Hindlimb muscle (tissue), 1 donor: Measurements from ENCODE around the gene AGO4. TPM values are rescaled to one million over a fixed set of nuclear protein-coding genes. Genes with fewer than 3 reads are reported as not detected.
"Not testable (repeated sequence)": the region's sequence is repeated elsewhere in the genome, so short reads cannot be mapped to it uniquely, and the experiment has no call there.

ENCODE experiments used
- DNase-seq: peaks from one replicate; pipeline ENCODE4 v3.0.0-alpha.2; 2013
- polyA plus RNA-seq: library from polyadenylated mRNA; unstranded; fragments of 120-200 nt; gene quantifications from one replicate; pipeline ENCODE4 v1.2.1, GENCODE V29; 2013; ENCODE audit not compliant: insufficient read length

The AGO4 gene
- polyA plus RNA-seq, 1 donor, result 14.9 TPM

DNA sequence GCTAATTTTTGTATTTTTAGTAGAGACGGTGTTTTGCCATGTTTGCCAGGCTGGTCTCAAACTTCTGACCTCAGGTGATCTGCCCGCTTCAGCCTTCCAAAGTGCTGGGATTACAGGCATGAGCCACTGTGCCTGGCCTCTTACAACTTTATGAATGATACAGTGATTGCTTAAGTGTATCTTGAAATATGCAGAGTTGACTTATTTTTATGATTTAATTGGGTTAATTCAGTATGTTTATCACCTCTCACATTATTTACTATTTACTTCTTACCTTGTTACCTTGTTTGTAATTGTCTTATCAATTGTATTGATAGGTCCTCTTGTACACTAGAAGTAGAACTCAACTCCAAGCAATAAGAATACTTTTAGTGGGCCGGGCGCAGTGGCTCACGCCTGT is 4.9 kb downstream of the AGO4 start:
- DNase-seq, result not testable (repeated sequence)

DNA sequence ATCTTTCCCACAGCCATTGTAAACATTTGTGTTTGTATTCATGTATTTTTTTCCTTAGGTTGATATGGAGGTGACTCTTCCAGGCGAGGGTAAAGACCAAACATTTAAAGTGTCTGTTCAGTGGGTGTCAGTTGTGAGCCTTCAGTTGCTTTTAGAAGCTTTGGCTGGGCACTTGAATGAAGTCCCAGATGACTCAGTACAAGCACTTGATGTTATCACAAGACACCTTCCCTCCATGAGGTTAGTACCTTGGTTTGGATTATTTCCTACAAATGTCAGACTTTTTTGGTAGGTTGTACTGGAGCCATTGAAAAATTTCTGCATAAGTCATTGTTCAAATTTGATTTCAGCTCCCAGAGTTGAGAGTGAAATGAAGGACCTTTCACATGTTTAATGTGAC is 17.4 kb downstream of the AGO4 start:
- no peak for DNase-seq

DNA sequence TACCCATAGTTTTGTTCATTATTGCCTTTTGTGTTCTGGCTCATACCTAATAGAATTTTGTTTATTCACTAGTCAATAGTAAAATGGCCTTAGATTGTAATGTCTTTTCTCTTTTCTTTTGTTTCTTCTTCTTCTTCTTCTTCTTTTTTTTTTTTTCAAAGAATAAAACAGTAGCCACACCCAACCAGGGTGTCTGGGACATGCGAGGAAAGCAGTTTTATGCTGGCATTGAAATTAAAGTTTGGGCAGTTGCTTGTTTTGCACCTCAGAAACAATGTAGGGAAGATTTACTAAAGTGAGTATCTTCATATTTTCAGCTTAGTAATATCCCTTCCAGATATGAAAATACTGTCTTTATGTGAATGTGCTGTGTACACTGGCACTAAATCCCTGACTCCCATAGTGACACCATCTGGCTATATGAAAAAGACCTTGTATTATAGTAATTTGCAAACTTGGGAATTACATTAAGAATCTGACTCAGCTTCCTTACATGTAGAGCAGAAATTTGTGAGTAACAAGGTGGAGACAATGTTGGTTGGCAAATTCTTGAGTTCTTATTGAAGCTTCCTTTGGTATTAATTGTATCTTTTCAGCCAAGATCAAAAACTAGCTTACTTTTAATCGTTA is 24.6 kb downstream of the AGO4 start:
- no peak for DNase-seq

DNA sequence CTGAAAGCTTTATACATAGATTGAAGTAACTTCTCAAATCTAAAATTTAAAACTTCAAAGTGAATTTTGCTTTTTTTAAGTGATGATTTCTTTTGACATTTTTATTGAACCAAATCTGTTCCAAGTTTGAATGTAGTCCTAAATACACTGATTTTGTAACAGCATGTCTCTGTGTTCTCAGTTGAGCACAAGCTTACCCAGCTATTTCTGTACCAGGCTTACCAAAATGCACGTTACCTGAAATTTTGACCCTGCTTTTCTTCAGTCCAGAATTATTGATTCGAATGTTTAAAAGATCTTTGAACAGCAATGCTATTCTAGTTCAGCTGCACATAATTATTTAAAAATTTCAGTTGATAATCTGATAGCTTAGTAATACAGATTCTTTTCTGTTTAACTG is 25.6 kb downstream of the AGO4 start:
- DNase-seq, result no peak

DNA sequence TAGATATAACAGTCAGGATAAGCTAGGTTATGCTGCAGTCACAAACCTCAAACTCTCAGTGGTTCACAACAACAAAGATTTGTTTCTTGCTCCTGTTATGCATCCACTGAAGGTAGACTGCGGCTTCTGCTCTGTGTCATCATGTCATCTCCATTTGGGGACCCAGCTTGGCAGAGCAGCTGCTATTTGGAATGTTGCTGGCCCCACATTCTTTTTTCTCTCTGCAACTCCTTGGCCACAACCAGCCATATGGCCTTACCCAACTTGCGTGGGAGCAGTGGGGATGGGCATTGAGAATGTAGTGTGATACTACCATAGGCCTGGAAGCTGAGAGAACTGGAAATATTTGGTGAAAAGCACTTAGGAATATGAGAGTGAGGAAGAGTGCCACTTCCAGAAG is 26.4 kb downstream of the AGO4 start:
- DNase-seq, result no peak

DNA sequence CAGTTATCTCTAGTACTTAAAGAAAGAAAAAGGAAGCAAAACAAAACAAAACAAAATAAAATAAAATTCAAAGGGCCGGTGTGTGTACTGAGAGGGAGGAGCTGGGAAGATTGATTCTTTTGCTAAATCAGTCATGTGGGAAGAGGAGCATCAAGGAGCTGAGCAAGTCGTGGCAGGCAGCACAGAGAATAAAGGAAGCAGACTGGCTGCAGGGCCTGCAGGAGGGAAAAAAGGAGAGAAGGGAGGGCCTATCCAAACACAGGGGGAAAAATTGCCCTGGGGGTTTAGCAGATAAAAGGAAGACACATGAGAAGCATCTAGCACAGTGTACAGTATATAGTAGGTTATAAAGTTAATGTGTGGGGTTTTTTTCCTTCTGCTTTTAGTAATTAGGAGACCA is 27.6 kb downstream of the AGO4 start:
- no peak for DNase-seq

DNA sequence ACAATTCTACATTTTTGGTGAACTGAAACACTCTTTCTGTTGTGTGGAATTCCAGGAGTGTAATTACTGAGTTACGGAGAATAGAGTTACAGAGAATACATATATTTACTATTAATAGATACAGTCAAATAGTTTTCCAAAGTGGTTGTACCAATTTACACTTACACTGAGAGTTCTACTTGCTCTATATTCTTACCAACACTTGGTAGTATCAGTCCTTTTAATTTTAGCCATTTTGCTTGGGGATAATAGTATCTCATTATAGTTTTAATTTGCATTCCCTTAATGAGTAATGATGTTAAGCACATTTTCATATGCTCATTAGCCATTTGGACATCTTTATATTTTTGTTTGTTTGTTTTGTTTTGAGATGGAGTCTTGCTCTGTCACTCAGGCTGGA is 28.9 kb downstream of the AGO4 start:
- DNase-seq, result no peak

DNA sequence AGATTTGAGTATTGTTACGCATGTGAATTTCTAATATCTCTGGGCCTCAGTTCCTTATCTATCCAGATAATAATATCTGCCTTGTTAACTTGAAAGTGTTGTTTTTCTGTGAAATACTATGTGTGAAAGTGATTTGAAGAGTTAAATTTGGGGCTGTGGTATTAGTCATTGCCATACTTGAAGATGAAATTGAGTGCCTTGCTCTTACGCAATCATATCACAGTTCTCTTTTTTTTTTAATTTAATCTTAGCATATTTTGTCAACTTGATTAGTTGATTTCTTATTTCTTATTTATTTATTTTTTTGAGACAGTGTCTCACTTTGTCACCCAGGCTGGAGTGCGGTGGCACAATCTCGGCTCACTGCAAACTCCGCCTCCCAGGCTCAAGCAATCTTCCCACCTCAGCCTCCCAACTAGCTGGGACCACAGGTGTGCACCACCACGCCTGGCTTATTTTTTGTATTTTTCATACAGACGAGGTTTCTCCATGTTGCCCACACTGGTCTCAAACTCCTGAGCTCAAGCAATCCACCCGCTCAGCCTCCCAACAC is 31.0 kb downstream of the AGO4 start:
- DNase-seq, result no peak

DNA sequence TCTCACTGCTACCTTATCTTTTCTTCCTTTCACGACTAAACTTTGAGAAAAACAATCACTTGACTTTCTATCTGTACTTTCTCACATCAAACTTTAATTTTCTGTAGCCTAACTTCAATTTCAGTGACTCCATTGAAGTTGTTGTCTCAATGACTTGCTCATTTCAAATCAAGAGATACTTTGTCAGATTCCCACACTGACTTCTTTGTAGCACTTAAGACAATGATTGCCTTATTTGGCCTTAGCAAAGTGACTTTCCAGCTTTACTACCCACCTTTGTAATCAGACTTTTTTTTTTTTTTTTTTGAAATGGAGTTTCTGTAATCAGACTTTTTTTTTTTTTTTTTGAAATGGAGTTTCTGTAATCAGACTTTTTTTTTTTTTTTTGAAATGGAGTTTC is 37.0 kb downstream of the AGO4 start:
- DNase-seq, result no peak

DNA sequence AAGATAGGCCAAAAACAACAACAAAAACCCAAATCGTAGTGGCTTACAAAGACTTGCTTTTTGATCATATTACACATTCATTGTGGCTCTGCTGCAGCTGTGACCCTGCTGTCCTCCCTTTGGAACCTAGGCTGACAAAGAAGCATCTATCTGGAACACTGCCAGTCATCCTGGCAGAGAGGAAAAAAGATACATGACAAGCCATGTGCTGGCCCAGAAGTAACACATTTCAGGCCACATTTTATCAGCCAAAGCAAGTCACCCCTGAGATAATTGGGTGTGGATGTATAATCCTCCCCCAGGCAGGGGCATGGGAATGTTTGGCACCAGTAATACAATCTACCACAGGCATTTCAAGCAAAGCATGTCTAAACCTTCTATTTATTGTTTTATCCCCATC is 38.0 kb downstream of the AGO4 start:
- no peak for DNase-seq

DNA sequence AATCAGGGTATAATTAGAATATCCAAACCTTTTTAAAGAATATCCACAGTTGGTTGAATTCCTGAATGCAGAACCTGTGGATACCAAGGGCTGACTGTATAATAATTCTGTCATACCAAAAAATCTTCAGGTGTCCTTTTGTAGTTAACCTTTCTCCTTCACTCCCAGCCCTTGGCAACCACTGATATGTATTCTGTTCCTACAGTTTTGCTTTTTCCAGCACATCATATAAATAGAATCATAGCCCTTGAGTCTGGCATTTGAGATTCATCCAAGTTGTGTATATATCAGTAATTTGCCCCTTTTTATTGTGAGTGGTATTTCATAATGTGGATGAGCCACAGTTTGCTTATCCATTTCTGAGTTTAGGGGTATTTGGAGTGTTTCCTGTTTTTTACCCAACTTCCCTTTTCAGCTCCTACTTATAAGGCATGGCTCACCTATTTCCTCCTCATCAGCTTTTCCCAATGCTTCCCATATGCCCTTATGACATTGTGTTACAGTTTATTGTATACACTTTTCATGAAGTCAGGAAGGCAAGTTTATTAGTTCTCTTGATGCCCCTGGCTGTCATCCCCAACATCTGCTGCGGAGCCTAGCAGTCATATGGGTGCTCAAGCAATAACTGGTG is 40.2 kb downstream of the AGO4 start:
- DNase-seq, result no peak

DNA sequence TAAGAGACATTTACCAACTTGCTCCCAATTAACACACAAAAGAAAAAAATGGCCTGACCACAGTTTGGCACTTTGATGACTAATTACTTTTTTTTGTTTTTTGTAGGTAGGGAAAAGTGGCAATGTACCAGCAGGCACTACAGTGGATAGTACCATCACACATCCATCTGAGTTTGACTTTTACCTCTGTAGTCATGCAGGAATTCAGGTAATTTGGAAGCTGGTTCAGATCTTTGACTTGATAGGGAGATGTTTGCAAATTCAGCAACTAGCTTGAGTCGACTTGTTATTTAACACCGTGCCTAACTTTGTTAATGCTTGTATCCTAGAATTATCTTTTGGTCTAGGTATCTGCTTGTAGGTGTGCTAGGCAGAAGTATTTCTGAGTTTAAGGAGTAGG is 42.2 kb downstream of the AGO4 start:
- DNase-seq, result no peak

DNA sequence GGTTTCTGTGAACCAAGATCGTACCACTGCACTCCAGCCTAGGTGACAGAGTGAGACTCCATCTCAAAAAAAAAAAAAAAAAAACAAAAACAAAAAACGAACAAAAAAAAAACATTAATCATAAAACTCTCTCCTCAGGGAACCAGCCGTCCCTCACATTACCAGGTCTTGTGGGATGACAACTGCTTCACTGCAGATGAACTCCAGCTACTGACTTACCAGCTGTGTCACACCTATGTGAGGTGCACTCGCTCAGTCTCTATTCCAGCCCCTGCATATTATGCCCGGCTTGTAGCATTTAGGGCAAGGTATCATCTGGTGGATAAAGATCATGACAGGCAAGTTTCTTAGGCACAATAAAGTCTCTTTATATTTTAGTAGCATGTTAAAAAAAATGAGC is 42.9 kb downstream of the AGO4 start:
- no peak for DNase-seq

DNA sequence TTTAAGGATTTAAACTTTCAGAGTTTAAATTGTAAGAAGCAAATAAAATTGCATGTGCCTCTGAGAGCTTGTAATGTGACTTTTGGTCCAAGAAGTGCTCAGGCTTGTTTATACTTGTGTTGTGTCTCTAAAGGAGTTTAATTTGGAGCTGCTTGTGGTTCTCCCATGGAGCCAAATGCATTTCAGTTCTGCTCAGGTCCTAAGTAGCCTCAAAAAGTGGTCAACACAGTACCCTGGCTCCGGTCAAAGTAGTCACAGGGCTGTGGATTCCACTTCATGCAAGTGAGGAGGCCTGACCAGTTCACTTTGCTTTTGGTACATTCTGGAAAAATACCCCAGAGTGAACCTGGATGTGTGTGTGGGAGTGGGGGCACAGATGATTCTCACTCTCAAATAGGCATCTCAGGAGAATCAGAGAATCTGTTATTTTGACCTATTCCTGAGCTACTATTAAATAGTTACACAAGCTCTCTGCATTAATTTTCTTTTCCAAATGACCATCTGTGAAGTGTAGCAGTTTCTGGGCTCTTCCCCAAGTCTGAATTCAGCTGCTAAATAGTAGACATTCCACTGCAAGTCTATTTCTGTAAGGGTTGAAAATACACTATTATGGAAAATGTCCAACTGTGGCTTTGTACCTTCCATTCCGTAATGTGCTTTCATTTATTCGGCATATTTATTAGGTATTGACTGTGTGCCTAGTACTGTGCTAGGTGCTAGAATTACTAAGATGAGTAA is 43.5 kb downstream of the AGO4 start:
- peak; percentile 81 for DNase-seq

DNA sequence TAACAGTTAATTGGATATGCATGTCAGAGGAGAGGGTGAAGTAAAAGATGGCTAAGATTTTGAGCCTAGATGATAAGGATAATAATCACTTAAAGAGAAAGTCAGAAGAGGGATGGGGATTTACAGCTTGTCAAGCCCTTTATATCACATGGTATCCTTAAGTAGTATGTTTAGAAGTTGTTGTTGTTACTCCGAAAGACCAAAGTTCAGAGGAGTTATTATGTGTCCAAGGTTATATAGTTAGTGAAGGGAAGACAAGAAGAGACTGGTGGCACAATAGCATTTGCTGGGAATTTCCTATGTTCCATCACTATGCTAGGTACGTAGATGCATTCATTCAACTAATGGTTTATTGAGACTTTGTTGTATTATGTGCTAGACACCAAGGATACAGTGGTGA is 44.4 kb downstream of the AGO4 start:
- no peak for DNase-seq

DNA sequence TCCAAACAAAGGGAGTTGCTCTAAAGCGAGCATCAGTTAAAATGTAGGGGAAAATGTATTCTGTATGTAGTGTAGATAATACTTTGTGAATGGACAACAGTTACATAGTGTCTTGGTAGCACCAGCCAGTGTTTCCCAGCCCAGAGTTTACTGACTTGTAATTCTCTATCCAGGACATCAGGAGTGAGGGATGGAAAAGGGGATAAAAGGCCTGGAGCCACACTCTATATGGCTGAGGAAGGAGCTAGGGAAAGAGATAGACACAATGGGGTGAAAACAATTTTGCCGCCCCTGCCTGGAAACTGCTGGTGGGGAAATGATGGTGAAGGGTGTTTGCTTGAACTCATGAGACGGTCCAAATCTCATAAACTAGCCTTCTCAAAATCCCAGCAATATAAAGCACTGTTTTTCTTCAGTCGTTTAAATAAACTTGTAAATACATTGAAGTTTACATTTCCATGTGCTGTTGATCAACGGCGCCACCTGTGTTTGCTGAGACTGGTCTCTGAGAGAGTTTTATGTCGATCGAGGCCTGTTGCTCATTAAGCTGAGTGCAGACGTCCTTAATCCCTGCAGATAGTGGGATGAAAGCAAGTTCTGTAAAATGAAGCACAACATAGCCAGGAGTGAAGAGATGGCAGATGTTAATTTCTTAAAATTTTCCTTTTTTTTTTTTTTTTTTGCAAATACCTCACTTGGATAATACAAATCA is 47.3 kb downstream of the AGO4 start:
- peak; percentile 35 for DNase-seq

DNA sequence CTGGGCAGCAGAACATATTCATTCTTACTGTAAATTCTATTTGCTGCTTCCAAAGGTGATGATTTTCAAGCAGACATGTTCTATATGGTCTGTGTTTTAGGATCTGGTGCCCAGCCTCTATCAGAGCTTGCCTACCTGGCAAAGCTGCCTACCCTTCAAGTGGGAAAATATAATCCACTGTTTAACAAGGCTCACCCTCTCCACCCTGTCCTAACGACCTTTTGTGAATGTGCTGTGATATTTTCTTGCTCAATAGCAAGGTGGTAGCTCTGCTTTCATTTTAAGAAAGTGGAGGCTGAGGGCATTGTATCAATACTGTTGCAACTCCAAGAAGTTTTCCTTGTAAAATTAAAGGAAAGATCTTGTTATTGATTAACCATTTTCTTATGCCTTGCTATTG is 49.1 kb downstream of the AGO4 start:
- DNase-seq, result no peak

DNA sequence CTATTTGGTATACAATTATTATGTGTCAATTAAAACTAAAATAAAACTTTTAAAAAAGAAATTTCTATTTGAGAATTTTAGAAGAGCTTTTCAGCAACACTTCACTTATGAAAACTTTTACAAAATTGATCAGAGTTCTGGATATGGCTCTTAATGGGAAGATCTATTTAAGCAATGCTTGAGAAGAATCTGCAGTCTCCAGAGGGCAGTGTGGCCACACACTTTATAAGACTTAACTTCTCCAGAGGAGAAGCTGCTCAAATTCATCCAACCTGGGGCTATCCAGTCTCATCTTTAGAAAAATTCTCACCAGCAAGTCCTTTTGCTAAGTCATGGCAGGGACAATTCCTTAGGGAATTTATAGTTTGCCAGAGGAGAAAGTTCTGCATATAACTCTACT is 50.0 kb downstream of the AGO4 start:
- DNase-seq, result no peak

DNA sequence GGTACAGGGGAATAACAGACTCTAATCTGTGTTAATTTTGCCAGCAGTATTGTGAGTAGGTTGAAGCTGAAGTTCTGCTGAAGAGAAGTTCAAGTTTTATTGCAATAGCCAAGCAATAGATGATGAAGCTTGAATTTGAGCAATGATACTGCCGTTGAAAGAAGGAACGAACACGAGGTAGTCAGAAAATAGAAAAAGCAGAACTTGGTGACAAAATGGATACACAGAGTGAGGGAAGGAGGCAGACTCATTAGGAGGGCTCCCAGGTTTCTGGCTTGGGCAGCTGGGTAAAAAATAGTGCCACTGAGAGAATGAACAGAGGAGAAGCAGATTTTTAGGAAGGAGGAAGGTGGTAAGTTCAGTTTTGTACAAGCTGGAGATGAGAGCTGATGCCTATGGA is 52.9 kb downstream of the AGO4 start:
- no peak for DNase-seq

DNA sequence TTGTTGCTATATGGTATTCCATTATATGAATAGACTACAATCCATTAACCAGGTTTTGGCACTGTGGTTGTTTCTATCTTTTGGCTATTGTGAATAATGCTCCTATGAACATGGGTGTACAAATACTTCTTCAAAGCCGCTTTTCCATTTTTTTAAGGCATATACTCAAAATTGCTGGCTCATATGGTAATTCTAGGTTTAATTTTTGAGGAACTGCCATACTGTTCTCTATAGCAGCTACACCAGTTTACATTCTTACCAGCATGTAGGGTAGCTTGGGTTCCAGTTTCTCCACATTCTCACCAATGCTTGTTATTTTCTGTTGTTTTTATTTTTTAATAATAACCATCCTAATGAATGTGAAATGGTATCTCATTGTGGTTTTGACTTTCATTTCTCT is 55.3 kb downstream of the AGO4 start:
- DNase-seq, result no peak

DNA sequence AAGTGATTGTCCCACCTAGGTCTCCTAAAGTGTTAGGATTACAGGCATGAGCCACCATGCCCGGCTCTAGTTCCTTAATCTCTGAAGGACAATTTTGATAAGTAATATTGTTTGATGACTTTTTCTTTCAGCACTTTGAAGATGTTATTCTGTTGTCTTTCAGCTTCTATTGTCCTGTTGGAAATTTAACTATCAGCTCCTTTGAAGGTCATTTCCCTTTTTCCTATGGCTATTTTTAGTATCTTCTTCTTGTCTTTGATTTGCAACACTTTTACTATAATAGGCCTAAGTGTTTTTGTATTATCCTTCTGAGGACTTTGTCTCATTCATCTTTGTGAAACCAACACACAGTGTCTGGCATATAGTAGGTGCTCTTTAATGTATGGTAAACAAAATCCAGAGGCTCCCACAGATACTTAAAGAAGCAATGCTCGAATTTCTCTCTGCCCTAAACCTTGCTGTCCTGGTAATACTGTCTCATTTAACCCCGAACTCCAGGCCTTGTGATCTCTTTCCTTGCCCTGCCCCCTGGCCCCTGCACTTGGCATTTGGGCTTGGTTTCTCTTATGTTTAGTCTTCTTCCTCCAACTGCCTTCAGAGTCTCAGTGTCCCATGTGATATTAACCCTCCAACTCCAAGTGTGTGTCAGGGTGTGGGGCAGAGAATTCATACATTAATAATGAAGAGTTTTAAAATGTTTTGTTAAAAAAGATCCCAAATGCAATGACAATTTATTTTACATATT is 56.2 kb downstream of the AGO4 start:
- no peak for DNase-seq

DNA sequence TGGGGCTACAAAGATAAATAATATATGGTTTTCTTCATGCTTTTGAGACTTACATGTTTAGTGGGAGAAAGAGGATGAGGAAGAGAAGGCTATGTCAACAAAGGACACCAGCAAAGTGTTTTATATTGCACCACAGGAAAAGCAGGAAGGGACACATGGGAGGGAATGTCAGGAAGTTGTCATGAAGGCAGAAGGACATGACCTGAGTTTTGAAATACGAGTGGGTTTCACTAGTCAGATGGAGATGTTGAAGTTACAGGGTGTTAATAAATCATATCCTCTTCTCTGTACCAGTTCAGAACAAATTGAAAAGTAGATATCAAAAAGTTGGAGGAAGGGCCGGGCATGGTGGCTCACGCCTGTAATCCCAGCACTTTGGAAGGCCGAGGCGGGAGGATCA is 57.0 kb downstream of the AGO4 start:
- no peak for DNase-seq

DNA sequence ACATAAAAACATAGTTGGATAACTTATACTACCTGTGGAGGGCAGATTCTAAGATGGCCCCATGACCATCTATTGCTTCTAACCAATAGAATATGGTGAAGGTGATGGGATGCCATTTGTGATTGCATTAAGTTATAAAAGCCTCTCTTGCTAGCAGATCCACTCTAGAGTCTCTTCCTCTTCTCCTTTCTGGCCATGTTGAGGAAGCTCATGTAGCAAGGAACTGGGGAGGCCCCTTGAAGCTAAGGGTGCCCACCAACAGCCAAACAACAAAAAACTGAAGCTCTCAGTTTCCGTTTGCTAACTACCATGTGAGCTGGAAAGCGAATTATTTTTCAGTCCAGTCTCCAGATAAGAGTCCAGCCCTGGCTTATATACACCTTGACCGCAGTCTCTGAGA is 59.2 kb downstream of the AGO4 start:
- no peak for DNase-seq
